H1 (cell line): ENCODE data around the gene MDFIC.

ENCODE experiments used
- CTCF ChIP-seq, 3 experiments: IDR thresholded peaks; 1 replicate in 2 of 3; 2 replicates in 1 of 3; pipeline versions ENCODE4 v1.5.1 to v1.6.1; 2011; ENCODE audit warnings: low read length in 3 of 3, mild to moderate bottlenecking in 3 of 3, inconsistent platforms in 2 of 3, low read depth in 1 of 3, moderate library complexity in 1 of 3; ENCODE audit not compliant: insufficient read depth in 1 of 3; ENCODE audit errors: control extremely low read depth in 1 of 3
- EP300 ChIP-seq, 2 experiments: IDR thresholded peaks; 1 replicate in 1 of 2; 2 replicates in 1 of 2; pipeline ENCODE4 v1.6.1; 2011 to 2012; ENCODE audit warnings: low read depth in 2 of 2, low read length in 2 of 2, mild to moderate bottlenecking in 2 of 2, borderline replicate concordance in 1 of 2, inconsistent platforms in 1 of 2, moderate library complexity in 1 of 2
- GABPA ChIP-seq: IDR thresholded peaks from 2 replicates; pipeline ENCODE4 v1.6.1; 2011; ENCODE audit warnings: mild to moderate bottlenecking, low read length, moderate library complexity, borderline replicate concordance; ENCODE audit not compliant: insufficient read depth

- no peak for TF ChIP-seq EP300 (IDR thresholded peaks at IDR 0.05; ENCODE audit: borderline replicate concordance in 1 of 2, low read depth in 2 of 2, low read length in 2 of 2)
- TF ChIP-seq CTCF (IDR thresholded peaks at IDR 0.05; ENCODE audit: control extremely low read depth in 1 of 3, insufficient read depth in 1 of 3, low read depth in 1 of 3, low read length in 3 of 3): no peak
- TF ChIP-seq GABPA: no peak
These were observed 86.7 kb downstream of the MDFIC start for GRCh38 chr7:115008465-115009114.
